ENCODE measurements around the gene TMEM179.

DNA sequence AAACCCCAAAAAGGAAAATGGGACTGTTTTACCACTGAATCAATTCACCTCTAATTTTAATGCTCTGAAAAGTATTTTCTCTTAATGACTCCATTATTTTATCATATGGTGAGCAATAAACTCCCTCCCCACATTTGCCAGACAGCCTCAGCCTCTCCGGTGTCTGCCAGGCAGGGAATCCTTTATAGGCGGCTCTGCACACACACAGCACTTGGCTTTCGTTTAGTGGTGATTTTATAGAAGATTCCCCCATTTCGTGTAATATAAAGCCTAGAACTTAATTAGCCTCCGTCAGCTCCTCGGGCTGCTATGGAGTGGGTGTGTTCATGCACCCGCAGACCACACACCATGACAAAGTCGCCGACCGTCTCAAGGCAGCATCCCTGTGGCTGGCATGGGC is 35.1 kb downstream of the TMEM179 start:
- TF ChIP-seq, protein P1, sequence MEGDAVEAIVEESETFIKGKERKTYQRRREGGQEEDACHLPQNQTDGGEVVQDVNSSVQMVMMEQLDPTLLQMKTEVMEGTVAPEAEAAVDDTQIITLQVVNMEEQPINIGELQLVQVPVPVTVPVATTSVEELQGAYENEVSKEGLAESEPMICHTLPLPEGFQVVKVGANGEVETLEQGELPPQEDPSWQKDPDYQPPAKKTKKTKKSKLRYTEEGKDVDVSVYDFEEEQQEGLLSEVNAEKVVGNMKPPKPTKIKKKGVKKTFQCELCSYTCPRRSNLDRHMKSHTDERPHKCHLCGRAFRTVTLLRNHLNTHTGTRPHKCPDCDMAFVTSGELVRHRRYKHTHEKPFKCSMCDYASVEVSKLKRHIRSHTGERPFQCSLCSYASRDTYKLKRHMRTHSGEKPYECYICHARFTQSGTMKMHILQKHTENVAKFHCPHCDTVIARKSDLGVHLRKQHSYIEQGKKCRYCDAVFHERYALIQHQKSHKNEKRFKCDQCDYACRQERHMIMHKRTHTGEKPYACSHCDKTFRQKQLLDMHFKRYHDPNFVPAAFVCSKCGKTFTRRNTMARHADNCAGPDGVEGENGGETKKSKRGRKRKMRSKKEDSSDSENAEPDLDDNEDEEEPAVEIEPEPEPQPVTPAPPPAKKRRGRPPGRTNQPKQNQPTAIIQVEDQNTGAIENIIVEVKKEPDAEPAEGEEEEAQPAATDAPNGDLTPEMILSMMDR (optimal IDR thresholded peaks at IDR 0.05 in 1 of 3, IDR thresholded peaks at IDR 0.05 in 1 of 3, conservative IDR thresholded peaks at IDR 0.05 in 1 of 3; ENCODE audit: extremely low read depth in 1 of 3, insufficient read depth in 2 of 3, low read length in 3 of 3): no peak
- no peak for TF ChIP-seq EZH2 (IDR thresholded peaks at IDR 0.05; ENCODE audit: low read length)
